ENCODE results near the gene FTSJ1.

- TF ChIP-seq CTCF (IDR thresholded peaks at IDR 0.05; ENCODE audit: insufficient read depth, low read length, poor library complexity, severe bottlenecking) = no peak
- no peak for TF ChIP-seq EZH2phosphoT487 (conservative IDR thresholded peaks at IDR 0.05; ENCODE audit: low read length)
These were observed 4.6 kb downstream of the FTSJ1 start for GRCh38 chrX:48480583-48480982.

Data from SU-DHL-6 (cell line).